GM12872 (cell line): ENCODE data around the gene RPP14.

Source experiments
- TF ChIP-seq, protein P1 (sequence below): IDR thresholded peaks from 3 replicates; pipeline ENCODE4 v1.5.1; 2011; ENCODE audit warnings: low read depth, mild to moderate bottlenecking, low read length, moderate library complexity; ENCODE audit not compliant: insufficient read depth

RPP14 gene

GRCh38 chr3:58336135-58336882 lies 30.3 kb downstream of the RPP14 start:
- TF ChIP-seq, protein P1, sequence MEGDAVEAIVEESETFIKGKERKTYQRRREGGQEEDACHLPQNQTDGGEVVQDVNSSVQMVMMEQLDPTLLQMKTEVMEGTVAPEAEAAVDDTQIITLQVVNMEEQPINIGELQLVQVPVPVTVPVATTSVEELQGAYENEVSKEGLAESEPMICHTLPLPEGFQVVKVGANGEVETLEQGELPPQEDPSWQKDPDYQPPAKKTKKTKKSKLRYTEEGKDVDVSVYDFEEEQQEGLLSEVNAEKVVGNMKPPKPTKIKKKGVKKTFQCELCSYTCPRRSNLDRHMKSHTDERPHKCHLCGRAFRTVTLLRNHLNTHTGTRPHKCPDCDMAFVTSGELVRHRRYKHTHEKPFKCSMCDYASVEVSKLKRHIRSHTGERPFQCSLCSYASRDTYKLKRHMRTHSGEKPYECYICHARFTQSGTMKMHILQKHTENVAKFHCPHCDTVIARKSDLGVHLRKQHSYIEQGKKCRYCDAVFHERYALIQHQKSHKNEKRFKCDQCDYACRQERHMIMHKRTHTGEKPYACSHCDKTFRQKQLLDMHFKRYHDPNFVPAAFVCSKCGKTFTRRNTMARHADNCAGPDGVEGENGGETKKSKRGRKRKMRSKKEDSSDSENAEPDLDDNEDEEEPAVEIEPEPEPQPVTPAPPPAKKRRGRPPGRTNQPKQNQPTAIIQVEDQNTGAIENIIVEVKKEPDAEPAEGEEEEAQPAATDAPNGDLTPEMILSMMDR = no peak

DNA sequence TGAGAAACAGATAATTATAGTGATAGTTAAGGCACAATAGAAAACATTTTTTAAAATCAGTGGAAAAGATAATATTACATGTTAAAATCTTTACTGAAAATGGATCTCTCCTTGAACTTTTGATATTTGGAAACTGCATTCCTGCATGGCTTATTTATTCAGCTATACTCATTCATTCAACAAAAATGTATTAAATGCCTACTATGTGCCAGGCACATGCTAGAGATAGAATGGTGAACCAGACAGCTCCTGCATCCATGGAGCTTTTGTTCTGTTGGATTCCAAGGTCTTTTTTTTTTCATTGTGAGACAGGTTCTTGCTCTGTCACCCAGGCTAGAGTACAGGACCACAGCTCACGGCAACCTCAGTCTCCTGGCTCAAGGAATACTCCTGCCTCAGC lies 31.1 kb downstream of the RPP14 start:
- TF ChIP-seq, protein P1 = no peak

GRCh38 chr3:58340594-58341244 lies 34.7 kb downstream of the RPP14 start:
- TF ChIP-seq, protein P1 = no peak

- TF ChIP-seq, protein P1 = no peak
Measured at GRCh38 chr3:58341376-58341775, 35.3 kb downstream of the RPP14 start.

- TF ChIP-seq, protein P1 = no peak
Measured at GRCh38 chr3:58342676-58343075, 36.6 kb downstream of the RPP14 start.

- TF ChIP-seq, protein P1 = no peak
Measured at GRCh38 chr3:58345457-58345856, 39.4 kb downstream of the RPP14 start.

DNA sequence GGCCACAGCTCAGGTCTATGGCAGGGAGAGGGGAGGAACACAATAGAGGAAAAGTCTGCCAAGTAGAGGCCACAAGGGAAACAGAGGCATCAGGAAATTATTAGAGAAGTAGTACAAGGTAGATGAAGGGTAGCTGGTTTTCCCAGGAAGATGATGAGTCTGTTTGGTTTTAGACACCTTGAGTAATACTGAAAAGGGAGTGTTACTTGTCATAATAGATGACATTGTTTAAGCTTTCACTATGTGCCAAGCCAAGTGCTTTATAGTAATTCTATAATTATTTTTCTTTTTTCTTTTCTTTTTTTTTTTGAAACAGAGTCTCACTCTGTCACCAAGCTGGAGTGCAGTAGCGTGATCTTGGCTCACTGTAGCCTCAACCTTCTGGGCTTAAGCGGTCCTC lies 40.3 kb downstream of the RPP14 start:
- TF ChIP-seq, protein P1 = no peak
